H9 (cell line): ENCODE results near the gene SCFD2. TPM values are rescaled to one million over a fixed set of nuclear protein-coding genes. Genes with fewer than 3 reads are reported as not detected.

Experiments
- DNase-seq: peaks from one replicate; pipeline ENCODE4 v3.0.0-alpha.2; 2017
- H2AFZ ChIP-seq: one replicate; pipeline ENCODE4 v1.6.1; 2013; ENCODE audit warnings: mild to moderate bottlenecking, low read length, control low read depth, moderate library complexity
- H2AK5ac ChIP-seq: 2 replicates; pipeline ENCODE4 v1.6.1; 2013; ENCODE audit warnings: low read length, control low read depth, mixed read lengths; ENCODE audit not compliant: insufficient read length
- H2BK120ac ChIP-seq: one replicate; pipeline ENCODE4 v1.6.1; 2013; ENCODE audit warnings: low read depth, mild to moderate bottlenecking, low read length, control low read depth, inconsistent platforms; ENCODE audit not compliant: poor library complexity, severe bottlenecking
- H2BK12ac ChIP-seq: 2 replicates; pipeline ENCODE4 v1.6.1; 2013; ENCODE audit warnings: low read length, control low read depth, mixed read lengths, low read depth; ENCODE audit not compliant: insufficient read length
- H2BK15ac ChIP-seq: 2 replicates; pipeline ENCODE4 v1.6.1; 2013; ENCODE audit warnings: low read depth, low read length, control low read depth
- H2BK20ac ChIP-seq: one replicate; pipeline ENCODE4 v1.6.1; 2013; ENCODE audit warnings: low read depth, mild to moderate bottlenecking, low read length, control low read depth, inconsistent platforms; ENCODE audit not compliant: poor library complexity, severe bottlenecking
- H2BK5ac ChIP-seq: 2 replicates; pipeline ENCODE4 v1.6.1; 2013; ENCODE audit warnings: low read length, control low read depth, mixed read lengths; ENCODE audit not compliant: insufficient read length
- H3K14ac ChIP-seq: 2 replicates; pipeline ENCODE4 v1.6.1; 2013; ENCODE audit warnings: low read length, control low read depth; ENCODE audit not compliant: insufficient read depth
- H3K18ac ChIP-seq: 2 replicates; pipeline ENCODE4 v1.6.1; 2013; ENCODE audit warnings: low read depth, mild to moderate bottlenecking, mixed read lengths, low read length, control low read depth; ENCODE audit not compliant: insufficient read length
- H3K23ac ChIP-seq: 2 replicates; pipeline ENCODE4 v1.6.1; 2013; ENCODE audit warnings: low read length, control low read depth, mixed read lengths, low read depth; ENCODE audit not compliant: insufficient read length
- H3K23me2 ChIP-seq: 2 replicates; pipeline ENCODE4 v1.6.1; 2013; ENCODE audit warnings: low read depth, mild to moderate bottlenecking, mixed read lengths, low read length, control low read depth; ENCODE audit not compliant: insufficient read length, poor library complexity, severe bottlenecking
- H3K27ac ChIP-seq: 2 replicates; pipeline ENCODE4 v1.5.1; 2013; ENCODE audit warnings: low read length, control low read depth, mixed read lengths, low read depth; ENCODE audit not compliant: insufficient read length
- H3K27me3 ChIP-seq: 2 replicates; pipeline ENCODE4 v1.6.1; 2013; ENCODE audit warnings: low read length, control low read depth, inconsistent platforms; ENCODE audit not compliant: insufficient read depth
- H3K4ac ChIP-seq: 2 replicates; pipeline ENCODE4 v1.6.1; 2013; ENCODE audit warnings: low read depth, mild to moderate bottlenecking, control low read depth, inconsistent platforms, low read length, moderate library complexity
- H3K4me1 ChIP-seq: 2 replicates; pipeline ENCODE4 v1.6.1; 2013; ENCODE audit warnings: low read length, control low read depth, inconsistent platforms; ENCODE audit not compliant: insufficient read depth
- H3K4me2 ChIP-seq: 2 replicates; pipeline ENCODE4 v1.6.1; 2013; ENCODE audit warnings: low read length, control low read depth, mixed read lengths; ENCODE audit not compliant: insufficient read length, insufficient read depth
- H3K56ac ChIP-seq: 2 replicates; pipeline ENCODE4 v1.6.1; 2013; ENCODE audit warnings: low read depth, mild to moderate bottlenecking, mixed read lengths, low read length, control low read depth; ENCODE audit not compliant: insufficient read length
- H3K79me1 ChIP-seq: 2 replicates; pipeline ENCODE4 v1.6.1; 2013; ENCODE audit warnings: low read depth, mild to moderate bottlenecking, moderate library complexity, low read length, control low read depth, inconsistent platforms; ENCODE audit not compliant: insufficient read depth, poor library complexity, severe bottlenecking
- H3K79me2 ChIP-seq: 2 replicates; pipeline ENCODE4 v1.6.1; 2013; ENCODE audit warnings: low read length, control low read depth, inconsistent platforms; ENCODE audit not compliant: insufficient read depth
- H3K9ac ChIP-seq: 2 replicates; pipeline ENCODE4 v1.6.1; 2013; ENCODE audit warnings: low read length, control low read depth, mixed read lengths; ENCODE audit not compliant: insufficient read length; ENCODE audit errors: extremely low read depth
- H3K9me3 ChIP-seq: one replicate; pipeline ENCODE4 v1.6.1; 2013; ENCODE audit warnings: low read depth, low read length, inconsistent platforms; ENCODE audit not compliant: control insufficient read depth
- H3T11ph ChIP-seq: one replicate; pipeline ENCODE4 v1.6.1; 2013; ENCODE audit warnings: mild to moderate bottlenecking, low read length, control low read depth, inconsistent platforms
- H4K20me1 ChIP-seq: one replicate; pipeline ENCODE4 v1.6.1; 2013; ENCODE audit not compliant: control insufficient read depth, insufficient read length, insufficient read depth
- H4K5ac ChIP-seq: 2 replicates; pipeline ENCODE4 v1.6.1; 2013; ENCODE audit warnings: low read depth, mild to moderate bottlenecking, mixed read lengths, low read length, control low read depth; ENCODE audit not compliant: insufficient read length
- H4K8ac ChIP-seq: replicated peaks from 2 replicates; pipeline ENCODE4 v1.6.1; 2013; ENCODE audit warnings: low read length, control low read depth, mixed read lengths, low read depth; ENCODE audit not compliant: insufficient read length
- H4K91ac ChIP-seq: 2 replicates; pipeline ENCODE4 v1.6.1; 2013; ENCODE audit warnings: low read depth, mild to moderate bottlenecking, moderate library complexity, mixed read lengths, low read length, control low read depth; ENCODE audit not compliant: insufficient read length
- H3K27ac Mint-ChIP-seq, 3 experiments: 2 replicates in 2 of 3; 3 replicates in 1 of 3; pipeline ENCODE4 v1.8.0; 2020 to 2021; ENCODE audit warnings: mixed read lengths in 3 of 3, mild to moderate bottlenecking in 1 of 3, moderate library complexity in 1 of 3
- H3K27me3 Mint-ChIP-seq: 2 replicates; pipeline ENCODE4 v1.8.0; 2021; ENCODE audit warnings: low read depth, mild to moderate bottlenecking, moderate library complexity, mixed read lengths
- H3K36me3 Mint-ChIP-seq, 3 experiments: 2 replicates in 2 of 3; 3 replicates in 1 of 3; pipeline ENCODE4 v1.8.0; 2020 to 2021; ENCODE audit warnings: low read depth in 3 of 3, mixed read lengths in 3 of 3; ENCODE audit not compliant: insufficient read depth in 1 of 3
- H3K4me1 Mint-ChIP-seq, 2 experiments: 2 replicates each; pipeline ENCODE4 v1.8.0; 2020; ENCODE audit warnings: mixed read lengths in 2 of 2
- H3K4me3 Mint-ChIP-seq, 2 experiments: 2 replicates in 1 of 2; 3 replicates in 1 of 2; pipeline ENCODE4 v1.8.0; 2020 to 2021; ENCODE audit warnings: mild to moderate bottlenecking in 2 of 2, mixed read lengths in 2 of 2, moderate library complexity in 1 of 2
- H3K9me3 Mint-ChIP-seq, 2 experiments: 2 replicates in 1 of 2; 3 replicates in 1 of 2; pipeline ENCODE4 v1.8.0; 2020; ENCODE audit warnings: mild to moderate bottlenecking in 2 of 2, mixed read lengths in 2 of 2, moderate library complexity in 1 of 2
- WGBS: extraction: QIAGEN DNeasy Blood & Tissue Kit; methylation state at CpG from one replicate; pipeline ENCODE4 v1.1.7; 2013; ENCODE audit warnings: missing lambda C conversion rate, low lambda C conversion rate, mixed read lengths; ENCODE audit not compliant: insufficient read length; ENCODE audit errors: extremely low coverage; 5-methylcytosine and 5-hydroxymethylcytosine counted together
- total RNA-seq: library from RNA; stranded (reverse); gene quantifications from 2 replicates; pipeline ENCODE4 v1.2.1, GENCODE V29; 2021
- TF ChIP-seq, protein P1 (sequence below): fragments of 200-600 bp; sonication (generic); conservative IDR thresholded peaks from 3 replicates; pipeline ENCODE4 v1.8.0; 2021; ENCODE audit warnings: antibody characterized with exemption, mild to moderate bottlenecking

The SCFD2 gene
- total RNA-seq, 1 experiment from 2014 or later = 10.1 TPM

DNA sequence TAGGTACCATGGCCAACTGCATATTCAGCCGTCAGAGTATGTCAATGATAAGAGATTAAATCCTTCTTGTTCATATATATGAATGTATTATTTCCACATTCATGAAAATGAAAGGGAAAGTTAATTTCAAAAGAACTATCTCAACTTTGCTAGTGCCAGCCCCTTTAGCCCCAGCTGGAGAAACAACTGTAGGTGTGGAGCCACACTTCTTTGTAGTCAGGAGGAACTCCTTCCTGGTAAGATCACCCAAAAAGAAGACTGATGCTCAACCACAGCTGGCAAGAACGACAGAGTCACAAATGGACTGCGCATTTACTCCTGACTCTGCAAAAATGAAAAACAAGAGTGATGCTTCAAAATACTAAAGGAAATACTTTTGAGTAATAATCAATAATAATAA is 367.4 kb downstream of the SCFD2 start:
- Histone ChIP-seq H3K27ac (no peak overlapping the region), H3K27me3 (no peaks in the 10 kb centered on the region), H4K20me1 (no peaks in the 10 kb centered on the region), H2AFZ (no peak overlapping the region), H2BK120ac (no peak overlapping the region), H4K91ac (no peak overlapping the region), H3K9me3 (no peaks in the 10 kb centered on the region), H3K23ac (no peak overlapping the region), H2BK12ac (no peak overlapping the region), H3K56ac (no peak overlapping the region), H2BK5ac (no peak overlapping the region), H3T11ph (no peak overlapping the region), H4K8ac (no peak overlapping the region), H2BK15ac (no peak overlapping the region), H3K79me1 (no peaks in the 10 kb centered on the region), H4K5ac (no peak overlapping the region), H3K4me1 (no peaks in the 10 kb centered on the region), H3K4ac (no peak overlapping the region), H3K79me2 (no peaks in the 10 kb centered on the region), H3K23me2 (no peaks in the 10 kb centered on the region), H3K4me2 (no peak overlapping the region), H3K18ac (no peak overlapping the region), H2AK5ac (no peak overlapping the region), H2BK20ac (no peak overlapping the region), H3K14ac (no peak overlapping the region), H3K9ac (no peak overlapping the region)
- Mint-ChIP-seq H3K9me3 (peaks cover 7 to 9% of the 10 kb centered on the region in 2 experiments; a peak in 4 of 5 replicates), H3K4me3 (no peak overlapping the region), H3K27ac (no peak overlapping the region), H3K4me1 (no peaks in the 10 kb centered on the region), H3K36me3 (peaks cover 1 to 4% (median 3%) of the 10 kb centered on the region in 3 experiments; a peak in 4 of 7 replicates), H3K27me3 (no peaks in the 10 kb centered on the region)
- no CpG with 5 or more reads among the region's 3 CpGs for WGBS
- TF ChIP-seq, protein P1, sequence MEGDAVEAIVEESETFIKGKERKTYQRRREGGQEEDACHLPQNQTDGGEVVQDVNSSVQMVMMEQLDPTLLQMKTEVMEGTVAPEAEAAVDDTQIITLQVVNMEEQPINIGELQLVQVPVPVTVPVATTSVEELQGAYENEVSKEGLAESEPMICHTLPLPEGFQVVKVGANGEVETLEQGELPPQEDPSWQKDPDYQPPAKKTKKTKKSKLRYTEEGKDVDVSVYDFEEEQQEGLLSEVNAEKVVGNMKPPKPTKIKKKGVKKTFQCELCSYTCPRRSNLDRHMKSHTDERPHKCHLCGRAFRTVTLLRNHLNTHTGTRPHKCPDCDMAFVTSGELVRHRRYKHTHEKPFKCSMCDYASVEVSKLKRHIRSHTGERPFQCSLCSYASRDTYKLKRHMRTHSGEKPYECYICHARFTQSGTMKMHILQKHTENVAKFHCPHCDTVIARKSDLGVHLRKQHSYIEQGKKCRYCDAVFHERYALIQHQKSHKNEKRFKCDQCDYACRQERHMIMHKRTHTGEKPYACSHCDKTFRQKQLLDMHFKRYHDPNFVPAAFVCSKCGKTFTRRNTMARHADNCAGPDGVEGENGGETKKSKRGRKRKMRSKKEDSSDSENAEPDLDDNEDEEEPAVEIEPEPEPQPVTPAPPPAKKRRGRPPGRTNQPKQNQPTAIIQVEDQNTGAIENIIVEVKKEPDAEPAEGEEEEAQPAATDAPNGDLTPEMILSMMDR = no peak
- no peak for DNase-seq
